GM21360 (cell line): ENCODE data around the gene SMIM22.
A peak's percentile ranks its signal among the peaks of the same experiment; 100 is the strongest.

Source experiments
- ATAC-seq: cut with Tn5 transposase; IDR thresholded peaks from one replicate; pipeline ENCODE4 v1.9.1; 2021; ENCODE audit warnings: mild to moderate bottlenecking, moderate library complexity; ENCODE audit not compliant: unreplicated experiment

SMIM22 gene, protein sequence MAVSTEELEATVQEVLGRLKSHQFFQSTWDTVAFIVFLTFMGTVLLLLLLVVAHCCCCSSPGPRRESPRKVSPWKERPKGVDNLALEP

DNA sequence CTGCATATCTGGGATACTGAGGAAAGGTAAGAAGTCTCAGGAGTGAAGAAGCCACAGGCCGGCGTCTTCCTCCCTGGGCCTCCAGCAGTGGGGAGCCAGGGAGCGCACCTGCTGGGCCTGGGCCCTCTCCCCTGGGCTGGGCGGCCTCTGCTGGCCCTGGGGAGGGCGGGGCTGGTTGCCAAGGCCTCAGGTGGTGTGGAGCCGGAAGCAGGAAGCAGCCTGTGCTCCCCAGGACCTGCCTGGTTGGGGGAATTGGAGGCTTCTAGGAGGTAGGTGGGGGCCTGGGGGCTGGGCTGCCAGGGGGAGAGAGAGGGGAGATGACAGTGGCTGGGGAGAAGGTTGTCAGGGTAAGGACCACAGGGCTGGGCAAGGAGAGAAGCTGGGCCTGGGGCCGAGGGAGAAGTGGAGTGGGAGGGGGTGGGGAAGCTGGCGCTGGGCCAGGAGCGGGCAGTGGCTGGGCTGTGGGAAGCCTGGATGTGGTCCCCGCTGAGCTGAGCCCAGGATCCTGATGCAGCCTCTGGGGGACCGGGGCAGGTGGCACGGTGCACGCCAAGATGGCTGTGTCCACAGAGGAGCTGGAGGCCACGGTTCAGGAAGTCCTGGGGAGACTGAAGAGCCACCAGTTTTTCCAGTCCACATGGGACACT is at the start of gene SMIM22:
Gene SMIM22, plus strand, starts transcription at position 189 of the 647 bp plus-strand sequence. Its CDS starts 366 bp downstream, at position 555.
- ATAC-seq, result no peak

DNA sequence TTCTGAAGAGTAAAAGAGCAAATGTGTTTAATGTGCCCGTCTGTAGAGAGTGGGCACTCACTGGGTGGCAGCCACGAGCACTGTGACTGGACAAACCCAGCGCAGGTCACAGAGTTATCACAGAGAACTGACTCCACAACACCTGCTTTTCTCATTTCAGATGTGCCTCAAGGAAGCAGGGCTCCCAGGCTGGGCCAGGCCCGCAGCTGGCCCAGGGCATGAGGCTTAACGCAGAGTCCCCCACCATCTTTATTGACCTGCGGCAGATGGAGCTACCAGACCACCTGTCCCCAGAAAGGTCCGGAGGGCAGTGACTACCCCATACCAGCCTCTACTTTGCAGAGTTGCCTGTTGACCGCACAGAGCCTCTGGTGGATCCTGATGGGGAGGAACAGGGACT is 49.0 kb upstream of the SMIM22 start:
- ATAC-seq, result no peak

GRCh38 chr16:4746991-4747574 is 48.1 kb upstream of the SMIM22 start:
- no peak for ATAC-seq

DNA sequence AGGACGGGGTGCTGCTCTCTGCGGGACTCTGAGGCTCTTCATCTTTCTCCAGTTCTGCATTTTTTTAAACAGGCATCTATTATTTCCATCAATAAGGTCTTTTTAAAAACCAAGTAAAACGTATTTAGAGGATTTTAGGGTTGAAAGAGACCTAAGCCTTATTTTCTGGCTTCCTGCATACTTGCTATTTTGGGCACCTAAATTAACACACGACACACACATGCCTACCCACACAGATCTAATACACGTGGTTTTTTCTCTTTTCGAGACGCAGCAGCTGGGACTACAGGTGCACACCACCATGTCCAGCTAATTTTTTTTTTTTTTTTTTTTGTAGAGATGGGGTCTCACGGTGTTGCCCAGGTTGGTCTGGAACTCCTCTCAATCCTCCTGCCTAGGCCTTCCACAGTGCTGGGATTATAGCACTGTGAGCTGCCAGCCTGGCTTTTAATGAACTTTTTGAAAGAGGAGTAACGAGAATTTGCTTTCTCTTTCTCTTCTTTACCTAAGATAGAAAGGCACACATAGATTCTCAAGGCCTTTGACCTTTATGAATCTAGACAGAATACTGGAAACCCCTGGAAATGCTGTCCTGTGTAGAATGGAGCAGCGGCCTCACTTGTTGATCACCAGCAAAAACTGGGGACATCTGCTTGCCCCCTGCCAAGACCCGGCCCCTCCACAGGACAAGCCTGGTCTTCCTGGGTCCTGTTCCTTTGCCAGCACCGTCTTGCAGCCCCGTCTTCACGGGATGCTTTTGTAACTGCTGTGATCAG is 47.1 kb upstream of the SMIM22 start:
- no peak for ATAC-seq

- ATAC-seq, result no peak
Measured at GRCh38 chr16:4748682-4749411, 46.3 kb upstream of the SMIM22 start.

DNA sequence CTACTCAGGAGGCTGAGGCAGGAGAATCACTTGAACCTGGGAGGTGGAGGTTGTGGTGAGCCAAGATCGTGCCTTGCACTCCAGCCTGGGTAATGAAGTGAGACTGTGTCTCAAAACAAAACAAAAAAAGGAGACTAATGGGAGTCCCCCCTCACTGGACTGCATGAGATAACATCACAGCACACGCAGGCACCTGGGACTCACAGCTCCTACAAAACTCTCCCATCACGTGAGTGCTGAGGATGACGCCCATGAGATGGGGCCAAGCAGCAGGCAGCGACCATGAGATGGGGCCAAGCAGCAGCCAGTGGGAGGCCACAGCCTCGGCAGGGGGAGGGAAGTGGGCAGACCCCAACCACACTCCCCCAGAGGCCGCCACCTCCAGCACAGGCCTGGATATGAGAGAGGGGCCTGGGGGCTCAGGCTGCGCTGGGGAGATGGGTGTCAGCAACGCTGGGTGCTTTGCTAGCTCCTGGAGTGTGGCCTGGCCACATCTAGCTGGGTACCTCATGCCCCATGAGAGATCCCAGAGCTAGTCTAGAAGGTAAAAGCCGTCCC is 45.4 kb upstream of the SMIM22 start:
- ATAC-seq, result no peak

GRCh38 chr16:4750896-4751295 is 44.3 kb upstream of the SMIM22 start:
- no peak for ATAC-seq

- no peak for ATAC-seq
Measured at GRCh38 chr16:4752351-4753100, 42.6 kb upstream of the SMIM22 start.

DNA sequence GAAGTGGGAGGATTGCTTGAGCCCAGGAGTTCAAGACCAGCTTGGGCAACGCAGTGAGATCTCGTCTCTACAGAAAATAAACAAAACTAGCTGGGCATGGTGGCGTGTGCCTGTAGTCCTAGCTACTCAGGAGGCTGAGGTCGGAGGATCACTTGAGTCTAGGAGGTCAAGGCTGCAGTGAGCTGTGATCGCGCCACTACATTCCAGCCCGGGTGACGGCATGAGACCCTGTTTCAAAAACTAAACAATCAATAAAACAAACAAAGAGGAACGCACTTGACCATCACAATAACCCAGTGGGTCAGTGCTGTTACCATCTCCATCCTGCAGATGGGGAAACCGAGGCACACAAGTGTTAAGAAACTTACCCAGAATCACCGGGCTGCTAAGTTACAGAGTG is 41.9 kb upstream of the SMIM22 start:
- ATAC-seq, result no peak

DNA sequence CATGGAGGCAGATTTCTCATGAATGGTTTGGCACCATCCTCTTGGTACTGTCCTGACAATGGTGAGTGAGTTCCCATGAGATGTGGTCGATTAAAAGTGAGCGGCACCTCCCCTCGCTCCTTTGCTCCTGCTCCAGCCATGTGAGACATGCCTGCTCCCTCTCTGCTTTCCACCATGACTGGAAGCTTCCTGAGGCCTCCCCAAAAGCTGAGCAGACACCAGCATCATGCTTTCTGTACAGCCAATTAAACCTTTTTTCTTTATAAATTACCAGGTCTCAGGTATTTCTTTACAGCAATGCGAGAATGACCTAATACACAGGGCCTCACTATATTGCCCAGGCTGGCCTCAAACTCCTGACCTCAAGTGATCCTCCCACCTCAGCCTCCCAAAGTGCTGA is 40.3 kb upstream of the SMIM22 start:
- no peak for ATAC-seq

- no peak for ATAC-seq
Measured at GRCh38 chr16:4755687-4756086, 39.5 kb upstream of the SMIM22 start.

GRCh38 chr16:4760221-4760910 is 34.8 kb upstream of the SMIM22 start:
- no peak for ATAC-seq

DNA sequence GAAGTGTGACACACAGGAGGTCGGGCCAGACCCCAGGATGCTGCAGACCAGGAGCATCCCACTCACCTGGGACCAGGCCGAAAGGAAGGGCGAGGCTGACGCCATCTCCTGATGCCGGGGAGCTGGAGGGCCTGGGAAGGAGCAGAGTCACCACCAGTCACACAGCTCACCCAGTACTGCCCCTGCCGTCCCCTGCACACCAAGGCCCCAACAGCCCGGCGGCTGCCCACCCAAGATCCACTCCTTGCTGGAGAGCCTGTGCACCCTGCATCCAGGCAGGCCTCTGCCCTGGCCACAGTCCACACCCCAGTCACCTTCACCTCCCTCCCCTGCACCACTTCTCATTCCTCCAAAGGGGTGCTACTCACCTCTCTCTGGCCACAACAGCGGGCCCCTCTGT is 33.0 kb upstream of the SMIM22 start:
- no peak for ATAC-seq

DNA sequence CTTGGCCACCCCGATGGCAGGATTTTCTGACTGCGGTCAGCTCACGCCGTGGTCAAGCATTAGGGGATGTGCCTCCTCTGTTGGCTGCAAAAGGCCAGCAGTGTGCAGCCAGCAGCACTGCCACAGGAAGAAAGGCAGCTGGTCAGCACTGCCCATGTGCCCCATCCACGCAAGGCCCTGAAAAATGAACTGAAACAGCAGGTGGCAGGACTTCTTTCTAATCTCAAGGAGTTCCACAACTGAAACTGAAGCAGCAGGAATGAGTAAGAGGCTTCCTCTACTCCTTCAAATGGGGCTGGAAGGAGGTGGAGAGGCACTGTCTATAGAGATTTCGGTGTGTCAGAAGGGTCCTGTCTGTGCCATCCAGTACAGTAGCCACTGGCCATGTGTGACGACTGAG is 31.4 kb upstream of the SMIM22 start:
- ATAC-seq, result no peak

DNA sequence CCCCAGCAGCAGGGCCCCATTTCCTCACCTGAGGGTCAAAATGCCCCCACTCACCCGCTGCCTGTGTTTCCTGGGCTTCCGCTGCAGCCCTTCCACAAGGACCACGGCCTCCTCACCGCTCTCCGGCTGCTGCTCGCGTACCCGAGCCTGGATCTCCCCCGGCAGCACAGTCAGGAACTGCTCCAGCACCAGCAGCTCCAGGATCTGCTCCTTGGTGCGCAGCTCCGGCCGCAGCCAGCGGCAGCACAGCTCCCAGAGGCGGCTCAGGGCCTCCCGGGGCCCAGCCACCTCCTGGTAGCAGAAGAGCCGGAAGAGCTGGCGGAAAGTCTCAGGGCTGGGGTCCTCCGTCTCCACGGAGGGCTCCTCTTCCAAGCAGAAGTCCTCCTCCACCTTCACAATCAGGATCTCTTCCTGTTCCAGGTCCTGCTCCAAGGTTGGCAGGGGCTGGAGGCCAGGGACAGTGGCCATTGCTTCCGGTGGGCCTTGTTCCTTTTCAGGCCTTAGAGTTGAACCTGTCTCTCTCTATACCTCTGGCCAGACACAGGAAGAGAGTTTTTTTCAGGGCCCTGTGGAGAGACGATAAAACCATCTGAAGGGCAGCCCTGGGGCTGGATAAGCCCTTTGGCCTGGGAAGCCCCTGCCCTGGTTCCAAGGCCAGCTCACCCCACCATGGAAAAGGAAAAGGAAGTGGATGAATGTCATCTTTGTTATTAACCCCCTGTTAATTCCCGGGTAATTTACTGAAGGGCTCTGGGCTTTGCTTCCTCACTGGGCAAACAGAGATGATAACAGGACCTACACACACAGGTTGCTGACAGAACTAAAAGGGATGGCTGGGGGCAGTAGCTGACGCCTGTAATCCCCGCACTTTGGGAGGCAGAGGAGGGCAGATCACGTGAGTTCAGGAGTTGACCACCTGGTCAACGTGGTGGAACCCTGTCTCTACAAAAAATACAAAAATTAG is 29.4 kb upstream of the SMIM22 start:
- no peak for ATAC-seq

- peak; percentile 76 for ATAC-seq
Measured at GRCh38 chr16:4766875-4767628, 28.1 kb upstream of the SMIM22 start, which contains the start of gene ZNF500. ZNF500 (minus strand) TSS chr16:4767162; CDS start chr16:4765978, 1,184 bp downstream.

- ATAC-seq, result no peak
Measured at GRCh38 chr16:4767872-4768548, 27.2 kb upstream of the SMIM22 start.
